Measurements from ENCODE around the gene TBC1D22A. TPM values are rescaled to one million over a fixed set of nuclear protein-coding genes. Genes with fewer than 3 reads are reported as not detected.
"Not testable (repeated sequence)": the region's sequence is repeated elsewhere in the genome, so short reads cannot be mapped to it uniquely, and the experiment has no call there.

Gene TBC1D22A
- polyA plus RNA-seq, 1 donor (not counting 4 experiments of a cell fraction or from before 2014, with no cell fraction given): 20.9 TPM

GRCh38 chr22:47166446-47167016 lies 404.1 kb downstream of the TBC1D22A start:
- dilution Hi-C loops (cut with MboI; ENCODE audit: extremely low pct_ligation_motif_present, low sequenced_read_pairs): no loop called here
- Histone ChIP-seq H4K20me1 (ENCODE audit: control insufficient read depth, extremely low read depth, insufficient read depth, low read length) (no peaks in the 10 kb centered on the region), H3K79me2 (ENCODE audit: control insufficient read depth, insufficient read depth, low read length) (no peaks in the 10 kb centered on the region), H3K4me2 (ENCODE audit: control insufficient read depth, extremely low read depth, insufficient read depth, low read depth, low read length) (no peak overlapping the region), H3K4me1 (ENCODE audit: control insufficient read depth, extremely low read depth, insufficient read depth, low read length) (no peaks in the 10 kb centered on the region), H3K9me1 (ENCODE audit: control insufficient read depth, extremely low read depth, insufficient read depth, low read length) (no peaks in the 10 kb centered on the region), H2AFZ (ENCODE audit: control insufficient read depth, low read length) (no peak overlapping the region), H3K4me3 (ENCODE audit: control insufficient read depth in 2 of 3, extremely low read depth in 1 of 3, insufficient read depth in 2 of 3, low read depth in 1 of 3, low read length in 3 of 3) (no peak overlapping the region), H3K9me3 (ENCODE audit: control insufficient read depth, low read depth, low read length) (no peaks in the 10 kb centered on the region), H3K27ac (ENCODE audit: control insufficient read depth, insufficient read depth, low read length) (no peak overlapping the region), H3K9ac (ENCODE audit: control insufficient read depth, extremely low read depth, insufficient read depth, low read length) (no peak overlapping the region), H3K27me3 (ENCODE audit: control insufficient read depth, extremely low read depth, insufficient read depth, low read length) (no peaks in the 10 kb centered on the region), H3K36me3 (ENCODE audit: control insufficient read depth in 2 of 2, extremely low read depth in 1 of 2, insufficient read depth in 2 of 2, low read length in 2 of 2) (peaks cover 0 to 1% of the 10 kb centered on the region in 2 experiments)
- FAIRE-seq: no peak
- TF ChIP-seq, protein P1, sequence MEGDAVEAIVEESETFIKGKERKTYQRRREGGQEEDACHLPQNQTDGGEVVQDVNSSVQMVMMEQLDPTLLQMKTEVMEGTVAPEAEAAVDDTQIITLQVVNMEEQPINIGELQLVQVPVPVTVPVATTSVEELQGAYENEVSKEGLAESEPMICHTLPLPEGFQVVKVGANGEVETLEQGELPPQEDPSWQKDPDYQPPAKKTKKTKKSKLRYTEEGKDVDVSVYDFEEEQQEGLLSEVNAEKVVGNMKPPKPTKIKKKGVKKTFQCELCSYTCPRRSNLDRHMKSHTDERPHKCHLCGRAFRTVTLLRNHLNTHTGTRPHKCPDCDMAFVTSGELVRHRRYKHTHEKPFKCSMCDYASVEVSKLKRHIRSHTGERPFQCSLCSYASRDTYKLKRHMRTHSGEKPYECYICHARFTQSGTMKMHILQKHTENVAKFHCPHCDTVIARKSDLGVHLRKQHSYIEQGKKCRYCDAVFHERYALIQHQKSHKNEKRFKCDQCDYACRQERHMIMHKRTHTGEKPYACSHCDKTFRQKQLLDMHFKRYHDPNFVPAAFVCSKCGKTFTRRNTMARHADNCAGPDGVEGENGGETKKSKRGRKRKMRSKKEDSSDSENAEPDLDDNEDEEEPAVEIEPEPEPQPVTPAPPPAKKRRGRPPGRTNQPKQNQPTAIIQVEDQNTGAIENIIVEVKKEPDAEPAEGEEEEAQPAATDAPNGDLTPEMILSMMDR (optimal IDR thresholded peaks at IDR 0.05 in 1 of 3, IDR thresholded peaks at IDR 0.05 in 1 of 3, conservative IDR thresholded peaks at IDR 0.05 in 1 of 3; ENCODE audit: extremely low read depth in 1 of 3, insufficient read depth in 2 of 3, low read length in 3 of 3): no peak
- no peak for TF ChIP-seq EZH2 (IDR thresholded peaks at IDR 0.05; ENCODE audit: low read length)
- DNase-seq (ENCODE audit: low read depth, low spot score): no peak

DNA sequence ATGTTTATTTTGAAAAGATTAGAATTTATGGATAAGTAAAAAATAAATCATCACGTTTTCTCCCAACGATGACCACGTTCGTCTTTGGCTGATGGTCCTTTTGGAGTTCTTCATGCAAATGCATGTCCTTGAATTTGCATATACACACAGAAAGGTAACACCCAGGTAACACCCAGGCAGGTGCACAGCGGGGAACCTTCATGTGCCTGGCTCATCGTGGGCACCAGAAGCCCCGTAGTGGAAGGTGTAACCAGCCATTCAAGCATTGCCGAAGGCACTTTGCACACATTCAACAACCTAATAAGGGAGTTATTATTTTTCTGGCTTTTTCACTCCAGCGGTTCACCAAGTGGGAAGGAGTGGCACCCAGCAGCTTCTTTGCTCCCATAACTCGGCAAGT lies 404.6 kb downstream of the TBC1D22A start:
- Histone ChIP-seq H3K79me2 (ENCODE audit: control insufficient read depth, insufficient read depth, low read length) (no peaks in the 10 kb centered on the region), H3K27me3 (ENCODE audit: control insufficient read depth, extremely low read depth, insufficient read depth, low read length) (no peaks in the 10 kb centered on the region), H3K9me1 (ENCODE audit: control insufficient read depth, extremely low read depth, insufficient read depth, low read length) (no peaks in the 10 kb centered on the region), H3K4me2 (ENCODE audit: control insufficient read depth, extremely low read depth, insufficient read depth, low read depth, low read length) (no peak overlapping the region), H3K27ac (ENCODE audit: control insufficient read depth, insufficient read depth, low read length) (no peak overlapping the region), H3K4me1 (ENCODE audit: control insufficient read depth, extremely low read depth, insufficient read depth, low read length) (no peaks in the 10 kb centered on the region), H3K9ac (ENCODE audit: control insufficient read depth, extremely low read depth, insufficient read depth, low read length) (no peak overlapping the region), H3K9me3 (ENCODE audit: control insufficient read depth, low read depth, low read length) (no peaks in the 10 kb centered on the region), H2AFZ (ENCODE audit: control insufficient read depth, low read length) (no peak overlapping the region), H3K36me3 (ENCODE audit: control insufficient read depth in 2 of 2, extremely low read depth in 1 of 2, insufficient read depth in 2 of 2, low read length in 2 of 2) (peaks cover 0 to 1% of the 10 kb centered on the region in 2 experiments), H4K20me1 (ENCODE audit: control insufficient read depth, extremely low read depth, insufficient read depth, low read length) (no peaks in the 10 kb centered on the region), H3K4me3 (ENCODE audit: control insufficient read depth in 2 of 3, extremely low read depth in 1 of 3, insufficient read depth in 2 of 3, low read depth in 1 of 3, low read length in 3 of 3) (no peak overlapping the region)
- TF ChIP-seq, protein P1 (optimal IDR thresholded peaks at IDR 0.05 in 1 of 3, IDR thresholded peaks at IDR 0.05 in 1 of 3, conservative IDR thresholded peaks at IDR 0.05 in 1 of 3; ENCODE audit: extremely low read depth in 1 of 3, insufficient read depth in 2 of 3, low read length in 3 of 3): no peak
- dilution Hi-C loops (cut with MboI; ENCODE audit: extremely low pct_ligation_motif_present, low sequenced_read_pairs): no loop called here
- no peak for DNase-seq (ENCODE audit: low read depth, low spot score)
- FAIRE-seq: no peak

- H3K4me3 ChIP-seq (ENCODE audit: control insufficient read depth in 2 of 3, extremely low read depth in 1 of 3, insufficient read depth in 2 of 3, low read depth in 1 of 3, low read length in 3 of 3); dilution Hi-C loops (cut with MboI; ENCODE audit: extremely low pct_ligation_motif_present, low sequenced_read_pairs): not testable (repeated sequence)
These were observed 405.5 kb downstream of the TBC1D22A start for GRCh38 chr22:47167921-47168320.

More at GRCh38 chr22:47167921-47168320, 405.5 kb downstream of the TBC1D22A start:
- FAIRE-seq; DNase-seq (ENCODE audit: low read depth, low spot score); H3K4me1 ChIP-seq (ENCODE audit: control insufficient read depth, extremely low read depth, insufficient read depth, low read length); H3K9me3 ChIP-seq (ENCODE audit: control insufficient read depth, low read depth, low read length); H4K20me1 ChIP-seq (ENCODE audit: control insufficient read depth, extremely low read depth, insufficient read depth, low read length); H2AFZ ChIP-seq (ENCODE audit: control insufficient read depth, low read length); H3K9ac ChIP-seq (ENCODE audit: control insufficient read depth, extremely low read depth, insufficient read depth, low read length); H3K36me3 ChIP-seq (ENCODE audit: control insufficient read depth in 2 of 2, extremely low read depth in 1 of 2, insufficient read depth in 2 of 2, low read length in 2 of 2); H3K79me2 ChIP-seq (ENCODE audit: control insufficient read depth, insufficient read depth, low read length); H3K27me3 ChIP-seq (ENCODE audit: control insufficient read depth, extremely low read depth, insufficient read depth, low read length); H3K27ac ChIP-seq (ENCODE audit: control insufficient read depth, insufficient read depth, low read length); H3K9me1 ChIP-seq (ENCODE audit: control insufficient read depth, extremely low read depth, insufficient read depth, low read length); H3K4me2 ChIP-seq (ENCODE audit: control insufficient read depth, extremely low read depth, insufficient read depth, low read depth, low read length): not testable (repeated sequence)

Data from keratinocyte (primary cell).